Measurements from ENCODE around the gene DNM3. TPM values are rescaled to one million over a fixed set of nuclear protein-coding genes. Genes with fewer than 3 reads are reported as not detected.

Gene DNM3
- total RNA-seq, 1 experiment from 2014 or later = 2.7 TPM

GRCh38 chr1:171883849-171884248 lies 42.6 kb downstream of the DNM3 start:
- Histone ChIP-seq H3K9me3 (ENCODE audit: control insufficient read depth, low read depth, low read length) (no peaks in the 10 kb centered on the region), H2AFZ (ENCODE audit: low read length) (no peak overlapping the region), H2BK20ac (ENCODE audit: low read depth, low read length, poor library complexity, severe bottlenecking) (no peak overlapping the region), H3K23me2 (ENCODE audit: insufficient read length, low read depth, low read length, poor library complexity, severe bottlenecking) (no peaks in the 10 kb centered on the region), H4K91ac (ENCODE audit: insufficient read length, low read depth, low read length) (no peak overlapping the region), H3K4me2 (ENCODE audit: insufficient read depth, insufficient read length, low read length) (no peak overlapping the region), H3K27me3 (ENCODE audit: insufficient read depth, low read length) (no peaks in the 10 kb centered on the region), H4K5ac (ENCODE audit: insufficient read length, low read depth, low read length) (no peak overlapping the region), H3K79me2 (ENCODE audit: insufficient read depth, low read length) (no peaks in the 10 kb centered on the region), H3K18ac (ENCODE audit: insufficient read length, low read depth, low read length) (no peak overlapping the region), H4K20me1 (ENCODE audit: control insufficient read depth, insufficient read depth, insufficient read length) (no peaks in the 10 kb centered on the region), H2BK12ac (ENCODE audit: insufficient read length, low read depth, low read length) (no peak overlapping the region), H2BK5ac (ENCODE audit: insufficient read length, low read length) (no peak overlapping the region), H3K4ac (ENCODE audit: low read depth, low read length) (no peak overlapping the region), H3K14ac (ENCODE audit: insufficient read depth, low read length) (no peak overlapping the region), H3K56ac (ENCODE audit: insufficient read length, low read depth, low read length) (no peak overlapping the region), H3K4me1 (ENCODE audit: insufficient read depth, low read length) (no peaks in the 10 kb centered on the region), H3K9ac (ENCODE audit: extremely low read depth, insufficient read length, low read length) (no peak overlapping the region), H3K79me1 (ENCODE audit: insufficient read depth, low read depth, low read length, poor library complexity, severe bottlenecking) (no peaks in the 10 kb centered on the region), H2BK15ac (ENCODE audit: low read depth, low read length) (no peak overlapping the region), H2AK5ac (ENCODE audit: insufficient read length, low read length) (no peak overlapping the region), H2BK120ac (ENCODE audit: low read depth, low read length, poor library complexity, severe bottlenecking) (no peak overlapping the region), H3T11ph (ENCODE audit: low read length) (no peak overlapping the region), H3K23ac (ENCODE audit: insufficient read length, low read depth, low read length) (no peak overlapping the region), H3K27ac (ENCODE audit: insufficient read length, low read depth, low read length) (no peak overlapping the region), H4K8ac (replicated peaks; ENCODE audit: insufficient read length, low read depth, low read length) (no peak overlapping the region)
- Mint-ChIP-seq H3K9me3 (no peaks in the 10 kb centered on the region), H3K4me1 (peaks cover 6 to 7% of the 10 kb centered on the region in 2 experiments), H3K36me3 (ENCODE audit: insufficient read depth in 1 of 3, low read depth in 3 of 3) (no peaks in the 10 kb centered on the region), H3K27ac (peak overlapping the region in 1 of 3 experiments; percentile 2; a peak in 2 of 7 replicates), H3K27me3 (ENCODE audit: low read depth) (no peaks in the 10 kb centered on the region), H3K4me3 (no peak overlapping the region)
- WGBS (ENCODE audit: extremely low coverage, insufficient read length, low lambda C conversion rate) = no CpG with 5 or more reads among the region's 4 CpGs
- DNase-seq = no peak
- TF ChIP-seq CTCF (conservative IDR thresholded peaks at IDR 0.05) = no peak
